Stimulated activated CD8-positive, alpha-beta memory T cell treated with anti-CD3 and anti-CD28 coated beads, Interleukin-7, amount 100 ng/mL, for 1 hour (primary cell): ENCODE data around the gene B3GALNT1.

Experiments
- DNase-seq, 2 donors: peaks; one replicate each; pipeline ENCODE4 v3.0.0-alpha.2; 2020; ENCODE audit warnings: low read depth in 2 of 2

The B3GALNT1 gene, protein sequence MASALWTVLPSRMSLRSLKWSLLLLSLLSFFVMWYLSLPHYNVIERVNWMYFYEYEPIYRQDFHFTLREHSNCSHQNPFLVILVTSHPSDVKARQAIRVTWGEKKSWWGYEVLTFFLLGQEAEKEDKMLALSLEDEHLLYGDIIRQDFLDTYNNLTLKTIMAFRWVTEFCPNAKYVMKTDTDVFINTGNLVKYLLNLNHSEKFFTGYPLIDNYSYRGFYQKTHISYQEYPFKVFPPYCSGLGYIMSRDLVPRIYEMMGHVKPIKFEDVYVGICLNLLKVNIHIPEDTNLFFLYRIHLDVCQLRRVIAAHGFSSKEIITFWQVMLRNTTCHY

DNA sequence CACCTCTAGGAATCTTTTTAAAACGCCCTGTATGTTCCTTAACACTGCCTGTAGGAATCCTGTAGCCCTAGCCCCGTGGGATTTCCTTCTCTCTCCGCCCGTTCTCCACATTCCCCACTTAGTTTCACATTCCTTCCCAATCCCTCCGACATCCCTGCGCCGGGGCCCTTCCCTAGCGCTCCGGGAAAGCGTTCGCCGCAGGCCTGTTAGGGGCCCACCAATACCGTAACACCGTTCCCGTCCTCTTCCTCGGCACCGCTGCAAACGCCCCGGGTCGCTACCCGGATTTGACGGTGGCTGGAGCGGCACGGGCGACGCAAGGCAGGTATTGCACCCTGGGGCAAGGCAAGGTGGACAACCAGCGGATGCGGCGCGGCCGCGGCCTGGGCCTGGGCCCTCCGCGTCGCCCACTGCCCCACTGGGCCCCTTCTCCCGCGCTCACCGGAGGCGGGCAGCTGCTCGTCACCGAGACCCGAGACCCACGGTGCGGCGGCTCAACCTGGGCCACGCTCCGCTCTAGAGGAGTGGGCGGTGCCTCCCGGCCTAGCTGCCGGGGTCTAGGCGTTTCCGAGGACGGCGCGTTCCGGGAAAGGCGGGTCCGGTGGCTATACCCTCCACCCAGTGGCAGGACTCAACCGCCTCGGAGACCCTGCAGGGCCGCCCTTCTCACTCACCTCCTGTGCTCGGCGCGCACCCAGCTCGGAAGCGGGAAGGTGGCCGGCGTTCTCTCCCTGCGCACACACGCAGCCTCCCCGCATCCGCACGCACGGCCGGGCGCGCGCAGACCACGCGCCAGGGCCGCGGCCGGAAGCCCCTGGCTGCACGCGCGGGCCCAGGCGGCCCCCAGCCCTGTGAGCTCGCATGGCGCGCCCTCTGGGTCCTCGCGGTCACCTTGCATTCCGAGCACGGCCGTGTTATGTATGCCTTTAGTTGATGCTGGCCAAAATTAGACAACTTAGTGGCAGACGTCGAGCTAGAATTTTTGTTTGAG lies at the start of gene B3GALNT1:
B3GALNT1 (minus strand) TSS at position 789 of the 991 bp plus-strand sequence. CDS start 18,595 bp downstream, outside the sequence.
- DNase-seq = no peak

DNA sequence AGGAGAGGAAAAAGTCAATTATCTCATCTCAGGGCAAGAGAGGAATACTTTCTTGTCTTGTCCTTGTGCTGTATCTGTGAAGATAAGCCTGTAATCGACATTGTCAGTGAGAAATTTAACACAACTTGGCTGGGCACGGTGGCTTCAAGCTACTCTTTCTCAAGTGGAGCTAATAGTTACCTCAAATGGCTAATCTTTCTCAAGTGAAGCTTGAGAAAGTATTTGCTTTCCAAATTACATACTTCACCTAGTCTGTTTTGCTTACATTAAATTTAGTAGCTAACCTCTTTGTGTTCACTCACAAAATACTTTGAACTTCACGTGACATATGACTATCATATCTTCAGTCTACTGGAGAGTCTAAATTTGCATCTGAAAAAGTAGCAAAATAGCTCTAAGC lies 48.3 kb upstream of the B3GALNT1 start:
- DNase-seq = no peak

GRCh38 chr3:161150001-161150525 lies 44.9 kb upstream of the B3GALNT1 start:
- DNase-seq = no peak

DNA sequence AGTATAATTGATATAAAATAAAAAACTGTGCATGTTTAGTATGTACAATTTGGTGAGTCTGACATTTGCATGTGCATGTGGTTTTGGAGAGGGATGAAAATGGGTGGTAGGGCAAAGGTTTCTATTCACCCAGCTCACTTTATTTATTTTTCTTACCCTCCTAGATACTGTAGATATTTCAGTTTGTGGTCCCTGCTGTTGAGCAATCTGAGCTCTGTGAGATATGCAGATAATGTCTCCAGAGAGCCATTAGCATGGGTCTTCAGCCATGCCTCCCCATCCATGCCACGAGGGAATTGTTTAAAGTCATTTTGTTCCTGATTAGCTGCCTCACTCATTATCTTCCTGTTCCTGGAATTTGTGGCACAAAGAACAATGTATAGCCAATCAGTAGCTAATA lies 44.4 kb upstream of the B3GALNT1 start:
- no peak for DNase-seq

- DNase-seq = no peak
Observed at GRCh38 chr3:161148832-161149475, 43.8 kb upstream of the B3GALNT1 start.

GRCh38 chr3:161142486-161142885 lies 37.3 kb upstream of the B3GALNT1 start:
- DNase-seq = no peak

GRCh38 chr3:161139686-161140085 lies 34.5 kb upstream of the B3GALNT1 start:
- DNase-seq = no peak

- DNase-seq = no peak
Observed at GRCh38 chr3:161137260-161137659, 32.1 kb upstream of the B3GALNT1 start.

DNA sequence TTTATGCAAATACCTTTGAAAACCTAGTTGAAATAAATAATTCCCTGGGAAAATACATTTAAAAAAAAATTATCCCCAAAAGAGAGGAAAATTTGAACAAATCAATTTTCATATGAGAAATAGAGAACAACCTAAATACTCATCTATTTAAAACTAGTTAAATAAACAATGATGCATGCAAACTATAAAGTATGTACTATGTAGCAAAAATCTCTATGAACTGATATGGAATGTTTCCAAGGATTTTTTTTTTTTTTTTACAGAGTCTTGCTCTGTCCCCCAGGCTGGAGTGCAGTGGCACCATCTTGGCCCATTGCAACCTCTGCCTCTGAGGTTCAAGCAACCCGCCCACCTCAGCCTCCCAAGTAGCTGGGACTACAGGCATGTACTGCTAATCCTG lies 27.2 kb upstream of the B3GALNT1 start:
- no peak for DNase-seq

- DNase-seq = no peak
Observed at GRCh38 chr3:161126495-161126894, 21.3 kb upstream of the B3GALNT1 start.

DNA sequence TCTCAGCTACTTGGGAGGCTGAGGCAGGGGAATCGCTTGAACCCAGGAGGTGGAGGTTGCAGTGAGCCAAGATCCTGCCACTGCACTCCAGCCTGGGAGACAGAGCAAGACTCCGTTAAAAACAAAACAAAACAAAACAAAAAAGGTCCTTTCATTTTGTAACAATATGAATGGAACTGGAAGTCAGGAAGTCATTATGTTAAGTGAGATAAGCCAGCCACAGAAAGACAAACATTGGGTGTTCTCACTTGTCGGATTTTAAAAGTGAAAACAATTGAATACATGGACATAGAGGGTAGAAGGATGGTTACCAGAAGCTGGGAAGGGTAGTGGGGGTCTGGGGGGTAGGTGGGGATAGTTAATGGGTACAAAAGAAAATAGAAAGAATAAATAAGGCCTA lies 12.5 kb upstream of the B3GALNT1 start:
- no peak for DNase-seq

DNA sequence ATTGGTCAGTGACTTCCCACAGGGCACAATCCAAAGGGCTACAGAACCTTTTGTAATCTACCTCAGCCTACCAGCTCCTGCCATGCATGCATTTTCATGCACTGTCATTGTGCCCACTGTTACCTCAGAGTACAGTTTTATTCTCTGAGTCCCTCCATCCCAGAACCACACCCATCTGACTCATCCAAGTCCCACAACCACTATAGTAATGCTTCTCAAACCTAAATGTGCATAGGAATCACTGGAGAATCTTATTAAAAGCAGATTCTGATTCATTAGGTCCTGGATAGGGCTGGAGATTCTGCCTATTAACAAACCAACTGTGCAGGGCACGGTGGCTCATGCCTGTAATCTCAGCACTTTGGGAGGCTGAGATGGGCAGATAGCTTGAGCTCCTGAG lies 3.7 kb upstream of the B3GALNT1 start:
- no peak for DNase-seq

DNA sequence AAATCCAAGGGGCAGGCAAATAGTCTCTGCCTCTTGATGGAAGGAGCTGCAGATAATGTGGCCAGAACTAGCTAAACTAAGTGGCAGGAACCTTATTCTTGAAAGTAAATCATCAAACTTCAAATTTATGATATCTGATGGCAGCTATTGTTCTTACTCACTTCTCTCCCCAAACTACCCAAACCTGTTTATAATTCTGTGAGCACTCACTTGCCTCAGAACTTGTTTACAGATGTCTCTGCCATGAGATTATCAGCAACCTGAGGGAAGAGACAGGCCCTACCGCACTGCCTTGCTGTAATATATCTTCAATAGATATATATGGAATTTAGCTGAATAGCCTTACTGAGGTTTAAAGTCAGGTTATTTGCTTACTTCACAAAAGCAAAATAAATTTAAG lies 2.2 kb upstream of the B3GALNT1 start:
- no peak for DNase-seq

DNA sequence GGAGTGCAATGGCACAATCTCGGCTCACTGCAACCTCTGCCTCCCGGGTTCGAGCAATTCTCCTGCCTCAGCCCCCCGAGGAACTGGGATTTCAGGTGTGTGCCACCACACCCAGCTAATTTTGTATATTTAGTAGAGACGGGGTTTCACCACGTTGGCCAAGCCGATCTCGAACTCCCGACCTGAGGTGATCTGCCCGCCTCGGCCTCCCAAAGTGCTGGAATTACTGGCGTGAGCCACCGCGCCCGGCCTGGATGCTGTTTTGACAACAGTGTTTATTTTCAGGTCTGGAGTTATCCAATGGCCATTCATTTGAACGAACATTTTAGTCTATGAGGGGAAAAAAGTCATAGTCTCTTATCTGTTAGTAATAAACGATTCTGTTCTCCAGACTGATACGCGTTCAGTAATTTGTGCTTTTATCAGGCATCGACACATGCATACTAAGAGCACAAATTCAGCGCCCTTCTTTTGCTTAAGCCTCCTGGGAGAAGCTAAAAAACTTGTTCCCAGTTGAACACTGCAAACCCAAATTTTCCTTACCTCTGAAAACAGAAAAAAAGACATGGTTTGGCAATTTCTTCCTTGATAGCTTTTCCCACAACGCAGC lies 1.3 kb downstream of the B3GALNT1 start:
- no peak for DNase-seq

DNA sequence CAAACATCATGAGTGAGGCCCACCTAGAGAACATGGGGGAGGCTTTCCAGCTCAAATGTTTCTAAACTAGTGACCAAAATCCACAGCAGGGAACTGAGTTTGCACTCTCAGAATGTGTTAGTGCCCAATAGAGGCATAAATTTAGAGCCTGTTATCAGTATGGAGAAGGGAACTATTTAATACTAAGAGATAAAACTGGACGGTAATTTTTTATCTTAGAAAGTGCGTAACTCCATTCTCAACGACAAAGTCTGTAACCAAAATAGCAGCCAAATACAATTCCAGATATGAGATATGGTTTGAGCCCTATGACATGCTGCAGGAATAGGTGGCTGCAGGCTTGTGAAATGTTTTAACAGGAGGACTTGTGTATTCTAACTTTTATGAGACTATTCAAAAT lies 3.5 kb downstream of the B3GALNT1 start:
- DNase-seq = no peak

DNA sequence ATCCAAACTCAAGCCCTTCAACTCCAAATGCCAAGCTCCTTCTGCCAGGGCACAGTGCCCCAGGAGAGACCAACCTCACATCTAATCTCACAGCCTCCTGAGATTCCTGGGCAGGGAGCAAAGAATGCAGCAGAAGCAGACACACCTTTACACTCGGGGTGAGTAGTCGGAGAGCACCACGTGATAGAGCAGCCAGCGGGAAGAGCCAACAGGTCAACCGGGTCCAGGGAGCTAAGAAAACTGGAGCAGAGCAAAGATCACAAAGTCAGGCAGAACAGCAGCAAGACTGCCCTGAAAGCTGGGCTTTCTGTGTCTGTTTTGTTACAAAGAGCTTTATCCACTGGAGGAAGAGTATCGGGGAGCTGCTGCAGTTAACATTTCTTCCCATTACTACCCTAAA lies 4.2 kb downstream of the B3GALNT1 start:
- no peak for DNase-seq

DNA sequence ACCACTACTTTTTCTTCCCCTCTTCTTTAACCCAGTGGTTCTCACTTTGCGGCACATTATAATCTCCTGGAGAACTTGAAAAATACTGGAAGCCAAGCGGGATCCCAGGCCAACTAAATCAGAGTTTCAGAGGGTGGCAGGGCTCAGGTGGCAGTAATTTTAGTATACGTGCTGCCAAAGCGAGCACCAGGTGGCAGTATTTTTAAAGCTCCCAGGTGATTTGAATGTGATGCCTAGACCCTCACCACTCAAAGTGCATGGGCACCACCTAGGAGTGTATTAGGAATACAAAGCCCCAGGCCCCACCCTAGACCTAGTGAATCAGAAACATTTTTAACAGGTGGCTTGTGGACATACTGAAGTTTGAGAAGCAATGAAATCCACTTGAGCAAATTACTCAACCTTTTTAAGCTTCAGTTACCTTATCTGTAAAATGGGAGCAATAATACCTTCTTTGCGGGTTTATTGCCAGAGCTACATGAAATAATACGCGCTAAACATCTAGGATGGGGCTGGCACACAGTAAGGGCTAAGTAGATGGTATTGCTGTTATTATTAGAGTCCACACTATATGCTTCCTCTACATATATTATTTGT lies 8.3 kb downstream of the B3GALNT1 start:
- no peak for DNase-seq

DNA sequence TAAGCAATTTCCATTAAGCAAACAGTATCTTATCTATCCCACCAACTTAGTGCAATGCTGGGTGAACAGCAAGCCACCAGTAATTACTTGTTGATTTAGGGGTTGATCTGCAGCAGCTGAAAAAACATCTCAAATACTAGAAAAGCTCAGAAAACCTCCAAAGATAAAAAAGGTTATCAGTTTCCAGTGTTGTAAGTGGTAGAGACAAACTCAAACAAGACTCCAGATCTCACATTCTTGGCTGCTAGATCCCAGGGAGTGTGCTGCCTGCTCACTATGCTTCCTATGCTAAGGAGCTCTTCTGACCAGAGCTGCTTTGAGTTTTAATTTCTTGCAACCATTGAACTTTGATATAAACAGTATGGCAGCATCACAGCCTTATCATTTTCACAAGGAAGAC lies 11.3 kb downstream of the B3GALNT1 start:
- no peak for DNase-seq

- no peak for DNase-seq
Observed at GRCh38 chr3:161084277-161084676, 20.9 kb downstream of the B3GALNT1 start.

- no peak for DNase-seq
Observed at GRCh38 chr3:161083131-161083530, 22.0 kb downstream of the B3GALNT1 start.

DNA sequence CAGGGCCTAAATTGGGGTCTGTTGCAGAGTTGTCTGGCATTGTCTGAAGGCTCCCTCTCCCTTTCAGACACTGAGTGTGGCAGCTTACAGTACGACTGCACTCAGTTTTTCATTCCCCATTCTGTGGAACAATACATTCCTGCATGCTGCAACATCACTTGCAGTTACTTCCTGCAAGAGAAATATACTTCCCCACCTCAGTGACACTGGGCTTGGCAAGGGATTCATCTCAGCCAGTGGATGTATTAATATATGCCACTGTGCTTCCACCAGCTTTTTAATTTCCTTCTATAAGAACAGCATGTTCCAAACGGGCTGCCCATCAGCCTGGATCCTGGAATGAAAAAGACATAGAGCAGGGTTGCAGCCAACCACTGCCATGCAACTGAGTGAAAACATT lies 23.1 kb downstream of the B3GALNT1 start:
- no peak for DNase-seq
